HK-2 (cell line): ENCODE results near the gene CACNA2D4.
A peak's percentile ranks its signal among the peaks of the same experiment; 100 is the strongest.

Experiments used
- DNase-seq: peaks from one replicate; pipeline ENCODE4 v3.0.0-alpha.2; 2018; ENCODE audit not compliant: unreplicated experiment

The CACNA2D4 gene

GRCh38 chr12:1917172-1918070 lies 1.0 kb downstream of the CACNA2D4 start:
- no peak for DNase-seq

GRCh38 chr12:1916371-1917171 lies 1.9 kb downstream of the CACNA2D4 start:
- no peak for DNase-seq

- DNase-seq = no peak
These were observed 3.1 kb downstream of the CACNA2D4 start for GRCh38 chr12:1915082-1915968.

- DNase-seq = no peak
These were observed 4.1 kb downstream of the CACNA2D4 start for GRCh38 chr12:1914114-1914911.

- no peak for DNase-seq
These were observed 4.9 kb downstream of the CACNA2D4 start for GRCh38 chr12:1913377-1914113.

- DNase-seq = peak; percentile 49
These were observed 5.7 kb downstream of the CACNA2D4 start for GRCh38 chr12:1912580-1913376.

GRCh38 chr12:1911598-1912575 lies 6.6 kb downstream of the CACNA2D4 start:
- no peak for DNase-seq

GRCh38 chr12:1910468-1910867 lies 8.0 kb downstream of the CACNA2D4 start:
- DNase-seq = no peak

- DNase-seq = no peak
These were observed 9.7 kb downstream of the CACNA2D4 start for GRCh38 chr12:1908758-1909157.

GRCh38 chr12:1907652-1908611 lies 10.5 kb downstream of the CACNA2D4 start:
- no peak for DNase-seq

- no peak for DNase-seq
These were observed 11.9 kb downstream of the CACNA2D4 start for GRCh38 chr12:1906579-1906978.

GRCh38 chr12:1904875-1905274 lies 13.6 kb downstream of the CACNA2D4 start:
- no peak for DNase-seq

GRCh38 chr12:1896964-1897363 lies 21.5 kb downstream of the CACNA2D4 start:
- DNase-seq = no peak

GRCh38 chr12:1890810-1891209 lies 27.6 kb downstream of the CACNA2D4 start:
- DNase-seq = no peak

- no peak for DNase-seq
These were observed 28.2 kb downstream of the CACNA2D4 start for GRCh38 chr12:1890119-1890703.

- no peak for DNase-seq
These were observed 29.5 kb downstream of the CACNA2D4 start for GRCh38 chr12:1888923-1889322.
